Esophagus squamous epithelium (tissue), 4 donors: ENCODE measurements around the gene CDH2.

ENCODE experiments used
- POLR2A ChIP-seq, 4 donors: fragments of 450-650 bp; IDR thresholded peaks; one replicate each; pipeline ENCODE4 v1.6.1; 2017; ENCODE audit warnings: antibody characterized with exemption in 4 of 4, mild to moderate bottlenecking in 4 of 4, moderate library complexity in 3 of 4
- TF ChIP-seq, protein P1 (sequence below), 6 experiments: fragments of 450-650 bp in 4 of 6; fragments of 200-600 bp in 2 of 6; sonication (generic) in 2 of 6; IDR thresholded peaks; one replicate each; pipeline ENCODE4 v1.5.1; 2016 to 2019; ENCODE audit warnings: antibody characterized with exemption in 6 of 6, mild to moderate bottlenecking in 4 of 6, moderate library complexity in 4 of 6

DNA sequence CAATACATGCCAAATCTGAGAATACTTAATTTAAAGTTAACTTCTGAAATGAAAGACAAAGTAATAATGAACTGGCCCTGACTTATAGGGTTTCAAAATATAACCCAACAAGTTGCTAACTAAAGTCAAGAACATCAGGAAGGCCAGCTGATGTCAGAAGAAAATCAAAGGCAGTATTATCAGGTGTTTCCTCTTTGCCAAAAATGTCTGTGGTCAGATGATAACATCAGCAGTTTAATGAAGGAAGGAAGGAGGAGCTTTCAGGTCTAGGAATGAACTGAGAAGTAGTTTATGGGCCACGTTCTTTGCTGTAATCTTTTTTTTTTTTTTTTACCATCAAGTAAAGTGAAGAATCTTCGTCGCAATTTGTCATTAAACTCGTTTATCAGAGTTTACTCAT lies 40.9 kb downstream of the CDH2 start:
- TF ChIP-seq, protein P1, sequence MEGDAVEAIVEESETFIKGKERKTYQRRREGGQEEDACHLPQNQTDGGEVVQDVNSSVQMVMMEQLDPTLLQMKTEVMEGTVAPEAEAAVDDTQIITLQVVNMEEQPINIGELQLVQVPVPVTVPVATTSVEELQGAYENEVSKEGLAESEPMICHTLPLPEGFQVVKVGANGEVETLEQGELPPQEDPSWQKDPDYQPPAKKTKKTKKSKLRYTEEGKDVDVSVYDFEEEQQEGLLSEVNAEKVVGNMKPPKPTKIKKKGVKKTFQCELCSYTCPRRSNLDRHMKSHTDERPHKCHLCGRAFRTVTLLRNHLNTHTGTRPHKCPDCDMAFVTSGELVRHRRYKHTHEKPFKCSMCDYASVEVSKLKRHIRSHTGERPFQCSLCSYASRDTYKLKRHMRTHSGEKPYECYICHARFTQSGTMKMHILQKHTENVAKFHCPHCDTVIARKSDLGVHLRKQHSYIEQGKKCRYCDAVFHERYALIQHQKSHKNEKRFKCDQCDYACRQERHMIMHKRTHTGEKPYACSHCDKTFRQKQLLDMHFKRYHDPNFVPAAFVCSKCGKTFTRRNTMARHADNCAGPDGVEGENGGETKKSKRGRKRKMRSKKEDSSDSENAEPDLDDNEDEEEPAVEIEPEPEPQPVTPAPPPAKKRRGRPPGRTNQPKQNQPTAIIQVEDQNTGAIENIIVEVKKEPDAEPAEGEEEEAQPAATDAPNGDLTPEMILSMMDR (IDR thresholded peaks at IDR 0.05), result no peak
- no peak for TF ChIP-seq POLR2A (IDR thresholded peaks at IDR 0.05)
